HG03196 (cell line): ENCODE data around the gene KHDC1L.
"Not testable (repeated sequence)": the region's sequence is repeated elsewhere in the genome, so short reads cannot be mapped to it uniquely, and the experiment has no call there.

Experiments
- ATAC-seq: cut with Tn5 transposase; IDR thresholded peaks from one replicate; pipeline ENCODE4 v1.9.1; 2021; ENCODE audit not compliant: unreplicated experiment

Gene KHDC1L

GRCh38 chr6:73207221-73207837, 18.0 kb downstream of the KHDC1L start:
- ATAC-seq = no peak

GRCh38 chr6:73204252-73204651, 21.0 kb downstream of the KHDC1L start:
- no peak for ATAC-seq

- ATAC-seq = no peak
These were observed 22.2 kb downstream of the KHDC1L start for GRCh38 chr6:73203098-73203497.

- ATAC-seq = no peak
These were observed 24.6 kb downstream of the KHDC1L start for GRCh38 chr6:73200735-73201134.

- ATAC-seq = no peak
These were observed 25.0 kb downstream of the KHDC1L start for GRCh38 chr6:73200247-73200646.

GRCh38 chr6:73194744-73195143, 30.6 kb downstream of the KHDC1L start:
- no peak for ATAC-seq

GRCh38 chr6:73193302-73193701, 32.0 kb downstream of the KHDC1L start:
- not testable (repeated sequence) for ATAC-seq

- no peak for ATAC-seq
These were observed 43.2 kb downstream of the KHDC1L start for GRCh38 chr6:73182021-73182607.

GRCh38 chr6:73180763-73181619, 44.3 kb downstream of the KHDC1L start:
- ATAC-seq = peak; percentile 86

GRCh38 chr6:73180076-73180738, 45.1 kb downstream of the KHDC1L start:
- no peak for ATAC-seq

GRCh38 chr6:73177221-73177944, 47.9 kb downstream of the KHDC1L start:
- peak; percentile 46 for ATAC-seq

GRCh38 chr6:73176057-73176456, 49.2 kb downstream of the KHDC1L start:
- no peak for ATAC-seq

- no peak for ATAC-seq
These were observed 50.6 kb downstream of the KHDC1L start for GRCh38 chr6:73174646-73175045.
